ENCODE measurements around the gene STAG1.

- TF ChIP-seq, protein P1, sequence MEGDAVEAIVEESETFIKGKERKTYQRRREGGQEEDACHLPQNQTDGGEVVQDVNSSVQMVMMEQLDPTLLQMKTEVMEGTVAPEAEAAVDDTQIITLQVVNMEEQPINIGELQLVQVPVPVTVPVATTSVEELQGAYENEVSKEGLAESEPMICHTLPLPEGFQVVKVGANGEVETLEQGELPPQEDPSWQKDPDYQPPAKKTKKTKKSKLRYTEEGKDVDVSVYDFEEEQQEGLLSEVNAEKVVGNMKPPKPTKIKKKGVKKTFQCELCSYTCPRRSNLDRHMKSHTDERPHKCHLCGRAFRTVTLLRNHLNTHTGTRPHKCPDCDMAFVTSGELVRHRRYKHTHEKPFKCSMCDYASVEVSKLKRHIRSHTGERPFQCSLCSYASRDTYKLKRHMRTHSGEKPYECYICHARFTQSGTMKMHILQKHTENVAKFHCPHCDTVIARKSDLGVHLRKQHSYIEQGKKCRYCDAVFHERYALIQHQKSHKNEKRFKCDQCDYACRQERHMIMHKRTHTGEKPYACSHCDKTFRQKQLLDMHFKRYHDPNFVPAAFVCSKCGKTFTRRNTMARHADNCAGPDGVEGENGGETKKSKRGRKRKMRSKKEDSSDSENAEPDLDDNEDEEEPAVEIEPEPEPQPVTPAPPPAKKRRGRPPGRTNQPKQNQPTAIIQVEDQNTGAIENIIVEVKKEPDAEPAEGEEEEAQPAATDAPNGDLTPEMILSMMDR (IDR thresholded peaks at IDR 0.05; ENCODE audit: poor library complexity, severe bottlenecking), result no peak
- TF ChIP-seq, protein P2, sequence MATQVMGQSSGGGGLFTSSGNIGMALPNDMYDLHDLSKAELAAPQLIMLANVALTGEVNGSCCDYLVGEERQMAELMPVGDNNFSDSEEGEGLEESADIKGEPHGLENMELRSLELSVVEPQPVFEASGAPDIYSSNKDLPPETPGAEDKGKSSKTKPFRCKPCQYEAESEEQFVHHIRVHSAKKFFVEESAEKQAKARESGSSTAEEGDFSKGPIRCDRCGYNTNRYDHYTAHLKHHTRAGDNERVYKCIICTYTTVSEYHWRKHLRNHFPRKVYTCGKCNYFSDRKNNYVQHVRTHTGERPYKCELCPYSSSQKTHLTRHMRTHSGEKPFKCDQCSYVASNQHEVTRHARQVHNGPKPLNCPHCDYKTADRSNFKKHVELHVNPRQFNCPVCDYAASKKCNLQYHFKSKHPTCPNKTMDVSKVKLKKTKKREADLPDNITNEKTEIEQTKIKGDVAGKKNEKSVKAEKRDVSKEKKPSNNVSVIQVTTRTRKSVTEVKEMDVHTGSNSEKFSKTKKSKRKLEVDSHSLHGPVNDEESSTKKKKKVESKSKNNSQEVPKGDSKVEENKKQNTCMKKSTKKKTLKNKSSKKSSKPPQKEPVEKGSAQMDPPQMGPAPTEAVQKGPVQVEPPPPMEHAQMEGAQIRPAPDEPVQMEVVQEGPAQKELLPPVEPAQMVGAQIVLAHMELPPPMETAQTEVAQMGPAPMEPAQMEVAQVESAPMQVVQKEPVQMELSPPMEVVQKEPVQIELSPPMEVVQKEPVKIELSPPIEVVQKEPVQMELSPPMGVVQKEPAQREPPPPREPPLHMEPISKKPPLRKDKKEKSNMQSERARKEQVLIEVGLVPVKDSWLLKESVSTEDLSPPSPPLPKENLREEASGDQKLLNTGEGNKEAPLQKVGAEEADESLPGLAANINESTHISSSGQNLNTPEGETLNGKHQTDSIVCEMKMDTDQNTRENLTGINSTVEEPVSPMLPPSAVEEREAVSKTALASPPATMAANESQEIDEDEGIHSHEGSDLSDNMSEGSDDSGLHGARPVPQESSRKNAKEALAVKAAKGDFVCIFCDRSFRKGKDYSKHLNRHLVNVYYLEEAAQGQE (IDR thresholded peaks at IDR 0.05; ENCODE audit: borderline replicate concordance), result no peak
- no peak for TF ChIP-seq POLR2AphosphoS5 (IDR thresholded peaks at IDR 0.05)
- no peak for TF ChIP-seq EZH2 (IDR thresholded peaks at IDR 0.05; ENCODE audit: borderline replicate concordance, insufficient read depth, low read length, poor library complexity, severe bottlenecking)
Observed at GRCh38 chr3:136728918-136729317, 23.3 kb downstream of the STAG1 start.

Data from neural cell (in vitro differentiated cells).